ENCODE measurements around the gene GUCA1C.

Gene GUCA1C

DNA sequence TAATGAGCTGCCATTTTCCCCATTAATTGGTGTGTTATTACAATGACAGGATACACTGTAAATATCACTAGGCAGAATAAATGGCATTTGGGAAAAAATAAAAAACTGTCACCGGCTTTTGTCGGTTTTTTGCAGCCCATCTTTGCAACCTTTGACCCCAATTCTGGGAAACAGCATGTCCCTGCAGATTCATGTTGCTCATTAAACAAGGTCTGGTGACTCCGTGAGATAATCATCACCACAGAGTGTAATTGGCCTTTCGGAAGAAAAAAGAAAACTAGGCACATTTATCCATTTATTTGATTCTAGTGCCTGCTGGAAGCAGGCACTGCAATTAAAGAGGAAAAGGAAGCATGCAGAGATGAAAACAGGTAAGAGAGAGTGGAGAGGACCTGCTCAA is 66.6 kb downstream of the GUCA1C start:
- Mint-ChIP-seq H3K4me1 (peaks cover 10% of the 10 kb centered on the region), H3K9me3 (no peaks in the 10 kb centered on the region), H3K27me3 (no peaks in the 10 kb centered on the region), H3K27ac (no peak overlapping the region), H3K4me3 (no peak overlapping the region), H3K36me3 (peaks cover 3% of the 10 kb centered on the region)
- no peak for DNase-seq
- CTCF ChIA-PET = no interaction called here

DNA sequence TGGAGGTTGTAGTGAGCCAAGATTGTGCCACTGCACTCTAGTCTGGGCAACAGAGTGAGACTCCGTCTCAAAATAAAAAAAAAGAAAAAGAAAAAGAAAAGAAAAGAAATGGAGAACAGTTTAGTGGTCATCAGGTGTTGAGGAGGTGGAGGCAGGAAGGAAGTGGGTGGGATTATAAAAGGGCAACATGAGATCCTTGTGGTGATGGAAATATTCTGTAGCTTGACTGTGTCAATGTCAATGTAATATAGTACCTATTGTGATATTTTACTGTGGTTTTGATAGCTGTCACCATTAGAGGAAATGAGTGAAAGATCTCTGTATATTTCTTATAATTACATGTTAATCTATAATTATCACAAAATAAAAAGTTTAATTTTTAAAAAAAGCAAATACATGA is 70.3 kb downstream of the GUCA1C start:
- no peak overlapping the region for H3K27ac Mint-ChIP-seq
- no peak for DNase-seq
- no peak overlapping the region for H3K4me3 Mint-ChIP-seq
- CTCF ChIA-PET = interaction anchor here (1.3 kb wide), 1 partner anchor 17 kb away, joined by 3 read pairs; no protein-coding TSS in a partner anchor
- H3K4me1 Mint-ChIP-seq = peaks cover 10% of the 10 kb centered on the region
- peaks cover 7% of the 10 kb centered on the region for H3K36me3 Mint-ChIP-seq
- H3K27me3 Mint-ChIP-seq = no peaks in the 10 kb centered on the region
- no peaks in the 10 kb centered on the region for H3K9me3 Mint-ChIP-seq

- H3K27ac Mint-ChIP-seq = no peak overlapping the region
- no peaks in the 10 kb centered on the region for H3K9me3 Mint-ChIP-seq
- CTCF ChIA-PET = interaction anchor here (0.6 kb wide), 1 partner anchor 12 kb away, joined by 3 read pairs; no protein-coding TSS in a partner anchor
- H3K4me1 Mint-ChIP-seq = peaks cover 10% of the 10 kb centered on the region
- no peak for DNase-seq
- H3K27me3 Mint-ChIP-seq = no peaks in the 10 kb centered on the region
- H3K36me3 Mint-ChIP-seq = peaks cover 10% of the 10 kb centered on the region
- H3K4me3 Mint-ChIP-seq = no peak overlapping the region
These were observed 70.9 kb downstream of the GUCA1C start for GRCh38 chr3:108882762-108883161.

DNA sequence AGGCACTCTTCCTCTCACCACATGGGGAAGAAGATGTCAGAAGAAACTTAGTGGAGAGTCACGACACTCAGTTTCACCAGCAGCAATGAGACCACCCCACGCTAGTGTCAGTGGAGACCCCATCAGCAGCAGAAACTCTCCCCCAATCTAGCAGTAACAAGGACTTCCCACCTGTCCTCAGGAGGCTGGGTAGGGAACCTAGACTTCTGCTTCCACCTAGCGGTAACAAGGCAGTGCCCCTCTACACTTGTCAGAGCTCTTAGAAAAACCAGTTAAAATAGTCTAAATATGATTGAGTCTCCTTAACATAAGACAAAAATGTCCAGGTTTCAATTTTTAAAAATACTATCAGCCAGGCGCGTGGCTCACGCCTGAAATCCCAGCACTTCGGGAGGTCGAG is 73.8 kb downstream of the GUCA1C start:
- H3K27me3 Mint-ChIP-seq = no peaks in the 10 kb centered on the region

DNA sequence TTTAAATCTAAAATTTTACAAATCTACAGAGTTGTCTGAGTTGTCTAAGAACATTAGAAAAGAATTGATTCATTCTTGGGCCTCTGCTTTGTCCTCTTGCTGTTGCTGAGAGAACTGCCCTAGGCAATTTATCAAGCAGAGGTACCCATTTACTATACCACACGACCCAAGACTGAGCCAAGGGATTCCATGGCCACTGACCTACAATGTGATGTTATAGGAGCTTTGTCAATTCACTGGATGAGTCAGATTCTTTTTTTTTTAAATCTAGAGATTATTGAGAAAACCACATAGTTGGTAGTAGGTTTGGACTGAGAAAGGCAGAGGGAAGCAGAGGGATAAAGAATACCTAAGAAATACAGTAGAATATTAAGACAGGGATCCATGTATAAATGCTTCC is 75.8 kb downstream of the GUCA1C start:
- H3K27ac Mint-ChIP-seq = no peak overlapping the region
- peaks cover 29% of the 10 kb centered on the region for H3K36me3 Mint-ChIP-seq
- H3K4me3 Mint-ChIP-seq = no peak overlapping the region
- no peak for DNase-seq
- no peaks in the 10 kb centered on the region for H3K27me3 Mint-ChIP-seq
- H3K9me3 Mint-ChIP-seq = no peaks in the 10 kb centered on the region
- CTCF ChIA-PET = no interaction called here
- H3K4me1 Mint-ChIP-seq = no peaks in the 10 kb centered on the region

More for the DNA sequence above, 73.8 kb downstream of the GUCA1C start:
- no peak for DNase-seq
- CTCF ChIA-PET = no interaction called here
- Mint-ChIP-seq H3K27ac (no peak overlapping the region), H3K4me1 (peaks cover 10% of the 10 kb centered on the region), H3K9me3 (no peaks in the 10 kb centered on the region), H3K4me3 (no peak overlapping the region), H3K36me3 (peaks cover 19% of the 10 kb centered on the region)

GRCh38 chr3:108863799-108864135 is 89.9 kb downstream of the GUCA1C start:
- CTCF ChIA-PET = no interaction called here
- peaks cover 53% of the 10 kb centered on the region for H3K4me1 Mint-ChIP-seq
- DNase-seq = no peak
- no peaks in the 10 kb centered on the region for H3K27me3 Mint-ChIP-seq
- H3K36me3 Mint-ChIP-seq = peaks cover 77% of the 10 kb centered on the region
- H3K9me3 Mint-ChIP-seq = peaks cover 24% of the 10 kb centered on the region
- H3K4me3 Mint-ChIP-seq = no peak overlapping the region
- H3K27ac Mint-ChIP-seq = peak overlapping the region; percentile 8

DNA sequence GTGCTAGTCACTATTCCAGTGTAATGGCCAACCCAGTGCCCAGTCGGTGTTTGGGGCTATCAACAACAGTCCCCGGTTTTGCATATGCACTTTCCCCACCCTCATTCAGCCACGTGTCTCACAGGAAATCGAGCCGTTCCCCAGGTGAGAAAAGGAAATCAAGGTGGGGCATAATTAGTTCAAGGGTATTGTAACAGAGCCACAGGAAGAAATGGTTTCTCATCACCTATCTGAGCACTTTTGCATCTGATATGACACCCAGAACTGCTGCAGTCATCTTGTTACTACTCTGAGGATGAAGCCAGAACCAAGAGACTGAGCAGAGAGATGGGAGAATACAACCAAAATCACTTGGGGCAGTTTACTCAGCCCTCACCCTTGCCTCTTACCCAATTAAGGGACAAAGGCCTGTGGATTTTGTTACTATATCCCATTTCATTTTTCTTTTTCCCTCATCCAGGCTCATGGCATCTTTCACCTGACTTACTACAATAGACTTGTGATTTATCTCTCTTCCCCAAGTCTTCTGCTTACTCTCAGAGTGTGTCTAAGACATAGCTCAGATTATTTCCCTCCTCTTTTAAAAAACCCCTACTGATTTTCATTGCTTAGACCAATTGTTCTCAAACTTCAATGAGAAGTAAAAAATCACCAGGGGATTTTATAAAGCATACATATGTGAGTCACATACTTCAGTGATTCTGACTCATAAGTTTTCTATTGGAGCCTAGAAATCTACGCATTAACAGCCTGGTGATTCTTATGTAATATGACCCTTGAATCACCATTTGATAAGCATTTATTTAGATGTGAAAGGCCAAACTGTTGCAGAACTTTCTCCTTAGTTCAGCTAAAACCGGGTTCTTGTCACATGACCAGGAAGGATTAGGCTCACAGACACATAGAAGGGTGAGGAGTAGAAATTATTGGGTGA is 90.5 kb downstream of the GUCA1C start:
- Mint-ChIP-seq H3K4me1 (peaks cover 60% of the 10 kb centered on the region), H3K9me3 (peaks cover 24% of the 10 kb centered on the region), H3K4me3 (no peak overlapping the region), H3K36me3 (peaks cover 82% of the 10 kb centered on the region), H3K27ac (peak overlapping the region; percentile 94), H3K27me3 (no peaks in the 10 kb centered on the region)
- DNase-seq = peak; percentile 47
- CTCF ChIA-PET = no interaction called here

- Mint-ChIP-seq H3K36me3 (peaks cover 87% of the 10 kb centered on the region), H3K27me3 (no peaks in the 10 kb centered on the region), H3K27ac (peak overlapping the region; percentile 94), H3K4me3 (no peak overlapping the region), H3K9me3 (peaks cover 24% of the 10 kb centered on the region), H3K4me1 (peaks cover 73% of the 10 kb centered on the region)
- CTCF ChIA-PET = interaction anchor here (1.1 kb wide), 1 partner anchor 54 kb away, joined by 3 read pairs; no protein-coding TSS in a partner anchor
- DNase-seq = no peak
These were observed 92.3 kb downstream of the GUCA1C start for GRCh38 chr3:108861401-108861800.
